Measurements from ENCODE around the gene ABO. TPM values are rescaled to one million over a fixed set of nuclear protein-coding genes. Genes with fewer than 3 reads are reported as not detected.
"Not testable (repeated sequence)": the region's sequence is repeated elsewhere in the genome, so short reads cannot be mapped to it uniquely, and the experiment has no call there.

Gene ABO
- total and polyA plus RNA-seq, 4 donors, result 0.08 to 0.75 (median 0.10) TPM; not detected in 1

GRCh38 chr9:133301253-133302230, 26.5 kb upstream of the ABO start:
- no peaks in the 10 kb centered on the region for H3K27me3 ChIP-seq (ENCODE audit: control insufficient read depth in 4 of 4, insufficient read depth in 4 of 4, low read length in 3 of 4)
- no peaks in the 10 kb centered on the region for H3K36me3 ChIP-seq (ENCODE audit: control insufficient read depth in 4 of 4, insufficient read depth in 3 of 4, low read depth in 1 of 4, low read length in 3 of 4)
- H3K27ac ChIP-seq (ENCODE audit: low read depth in 1 of 2, low read length in 2 of 2), result no peak overlapping the region
- no peak overlapping the region for H3K4me3 ChIP-seq (ENCODE audit: low read depth in 1 of 3, low read length in 3 of 3)
- DNase-seq (ENCODE audit: low spot score), result no peak
- TF ChIP-seq CTCF (IDR thresholded peaks at IDR 0.05; ENCODE audit: low read depth, low read length, missing input control) (no peak), EGR1 (IDR thresholded peaks at IDR 0.05; ENCODE audit: low read depth in 2 of 2) (no peak), MAX (IDR thresholded peaks at IDR 0.05) (no peak), RAD21 (IDR thresholded peaks at IDR 0.05) (no peak), RXRA (IDR thresholded peaks at IDR 0.05) (no peak), TAF1 (conservative IDR thresholded peaks at IDR 0.05) (no peak), REST (IDR thresholded peaks at IDR 0.05) (no peak), HNF4A (conservative IDR thresholded peaks at IDR 0.05) (no peak), HNF4G (IDR thresholded peaks at IDR 0.05) (no peak), GABPA (IDR thresholded peaks at IDR 0.05 in 1 of 2, conservative IDR thresholded peaks at IDR 0.05 in 1 of 2) (no peak), ATF3 (IDR thresholded peaks at IDR 0.05) (no peak), NR2F2 (IDR thresholded peaks at IDR 0.05) (no peak), FOXA1 (IDR thresholded peaks at IDR 0.05) (no peak), JUND (IDR thresholded peaks at IDR 0.05) (no peak), YY1 (IDR thresholded peaks at IDR 0.05) (no peak), SP1 (IDR thresholded peaks at IDR 0.05) (no peak), FOXA2 (IDR thresholded peaks at IDR 0.05) (no peak)
- TF ChIP-seq, protein P1, sequence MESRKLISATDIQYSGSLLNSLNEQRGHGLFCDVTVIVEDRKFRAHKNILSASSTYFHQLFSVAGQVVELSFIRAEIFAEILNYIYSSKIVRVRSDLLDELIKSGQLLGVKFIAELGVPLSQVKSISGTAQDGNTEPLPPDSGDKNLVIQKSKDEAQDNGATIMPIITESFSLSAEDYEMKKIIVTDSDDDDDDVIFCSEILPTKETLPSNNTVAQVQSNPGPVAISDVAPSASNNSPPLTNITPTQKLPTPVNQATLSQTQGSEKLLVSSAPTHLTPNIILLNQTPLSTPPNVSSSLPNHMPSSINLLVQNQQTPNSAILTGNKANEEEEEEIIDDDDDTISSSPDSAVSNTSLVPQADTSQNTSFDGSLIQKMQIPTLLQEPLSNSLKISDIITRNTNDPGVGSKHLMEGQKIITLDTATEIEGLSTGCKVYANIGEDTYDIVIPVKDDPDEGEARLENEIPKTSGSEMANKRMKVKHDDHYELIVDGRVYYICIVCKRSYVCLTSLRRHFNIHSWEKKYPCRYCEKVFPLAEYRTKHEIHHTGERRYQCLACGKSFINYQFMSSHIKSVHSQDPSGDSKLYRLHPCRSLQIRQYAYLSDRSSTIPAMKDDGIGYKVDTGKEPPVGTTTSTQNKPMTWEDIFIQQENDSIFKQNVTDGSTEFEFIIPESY (IDR thresholded peaks at IDR 0.05), result no peak
- no peaks in the 10 kb centered on the region for H3K9me3 ChIP-seq (ENCODE audit: control insufficient read depth in 4 of 4, low read length in 3 of 4)
- H3K9ac ChIP-seq (ENCODE audit: low read depth in 1 of 2, low read length in 2 of 2), result no peak overlapping the region
- 90% methylated on average over 13 of the region's 13 CpGs for WGBS
- no peaks in the 10 kb centered on the region for H3K4me1 ChIP-seq (ENCODE audit: control insufficient read depth in 4 of 4, insufficient read depth in 4 of 4, low read length in 3 of 4)

- not testable (repeated sequence) for H3K4me1 ChIP-seq (ENCODE audit: control insufficient read depth in 4 of 4, insufficient read depth in 4 of 4, low read length in 3 of 4); H3K9ac ChIP-seq (ENCODE audit: low read depth in 1 of 2, low read length in 2 of 2); H3K27ac ChIP-seq (ENCODE audit: low read depth in 1 of 2, low read length in 2 of 2); DNase-seq (ENCODE audit: low spot score); H3K36me3 ChIP-seq (ENCODE audit: control insufficient read depth in 4 of 4, insufficient read depth in 3 of 4, low read depth in 1 of 4, low read length in 3 of 4); H3K27me3 ChIP-seq (ENCODE audit: control insufficient read depth in 4 of 4, insufficient read depth in 4 of 4, low read length in 3 of 4); H3K4me3 ChIP-seq (ENCODE audit: low read depth in 1 of 3, low read length in 3 of 3); H3K9me3 ChIP-seq (ENCODE audit: control insufficient read depth in 4 of 4, low read length in 3 of 4)
- WGBS, result 81% methylated on average over 16 of the region's 16 CpGs
Measured at GRCh38 chr9:133299996-133300395, 25.0 kb upstream of the ABO start.
